ENCODE results near the gene EHD3.

Gene EHD3

GRCh38 chr2:31213601-31214443 is 20.1 kb upstream of the EHD3 start:
- no peak for DNase-seq

GRCh38 chr2:31214444-31214915 is 19.5 kb upstream of the EHD3 start:
- no peak for DNase-seq

- no peak for DNase-seq
Measured at GRCh38 chr2:31216734-31217133, 17.2 kb upstream of the EHD3 start.

- DNase-seq = no peak
Measured at GRCh38 chr2:31217465-31218200, 16.3 kb upstream of the EHD3 start, which contains the start of gene CAPN14. Gene CAPN14, minus strand, starts transcription at chr2:31217515. Its CDS starts 12,068 bp downstream, at chr2:31205447.

- DNase-seq = no peak
Measured at GRCh38 chr2:31219131-31219969, 14.6 kb upstream of the EHD3 start.

GRCh38 chr2:31221544-31221943 is 12.4 kb upstream of the EHD3 start:
- no peak for DNase-seq

GRCh38 chr2:31222071-31222470 is 11.9 kb upstream of the EHD3 start:
- DNase-seq = no peak

GRCh38 chr2:31223026-31223425 is 10.9 kb upstream of the EHD3 start:
- DNase-seq = no peak

- DNase-seq = no peak
Measured at GRCh38 chr2:31223749-31224148, 10.2 kb upstream of the EHD3 start.

- no peak for DNase-seq
Measured at GRCh38 chr2:31226266-31226665, 7.7 kb upstream of the EHD3 start.

- DNase-seq = no peak
Measured at GRCh38 chr2:31227110-31227509, 6.8 kb upstream of the EHD3 start.

GRCh38 chr2:31227711-31228125 is 6.2 kb upstream of the EHD3 start:
- DNase-seq = no peak

- no peak for DNase-seq
Measured at GRCh38 chr2:31228717-31229116, 5.2 kb upstream of the EHD3 start.

- no peak for DNase-seq
Measured at GRCh38 chr2:31230751-31231150, 3.2 kb upstream of the EHD3 start.

GRCh38 chr2:31231571-31232302 is 2.2 kb upstream of the EHD3 start:
- no peak for DNase-seq

- no peak for DNase-seq
Measured at GRCh38 chr2:31232586-31232985, 1.4 kb upstream of the EHD3 start.

- DNase-seq = peak; percentile 34
Measured at GRCh38 chr2:31233231-31233630, 721 bp upstream of the EHD3 start.

- no peak for DNase-seq
Measured at GRCh38 chr2:31234683-31235503, 941 bp downstream of the EHD3 start.

GRCh38 chr2:31235504-31235902 is 1.6 kb downstream of the EHD3 start:
- DNase-seq = no peak

GRCh38 chr2:31236433-31237205 is 2.7 kb downstream of the EHD3 start:
- no peak for DNase-seq

Data from NCI-H2029 (cell line).